PC-9 (cell line): Measurements from ENCODE around the gene GPD2. TPM values are rescaled to one million over a fixed set of nuclear protein-coding genes. Genes with fewer than 3 reads are reported as not detected.

Source experiments
- BruUV-seq: library from RNA; stranded (reverse); fragments of 400-500 nt; replicated peaks from 2 replicates; lab custom pipeline; 2021; lab: Mats Ljungman, UMichigan
- CTCF ChIA-PET: fragments of 300-600 bp; sonication (Branson Sonifier 250); formaldehyde crosslinking; loops from one replicate; lab custom pipeline; 2022; ENCODE audit warnings: antibody characterized with exemption; lab: Charles Lee
- POLR2A ChIA-PET: fragments of 300-600 bp; sonication (Branson Sonifier 250); formaldehyde crosslinking; loops from one replicate; lab custom pipeline; 2022; ENCODE audit warnings: antibody characterized with exemption; ENCODE audit not compliant: unreplicated experiment; lab: Charles Lee
- DNase-seq, 2 experiments: peaks; one replicate each; pipeline versions ENCODE4 v3.0.0 to v3.0.0-alpha.2; 2015 to 2022; ENCODE audit warnings: mixed read lengths in 1 of 2
- H2AFZ ChIP-seq: fragments of 200-600 bp; sonication (generic); 2 replicates; pipeline ENCODE4 v1.8.1; 2017; ENCODE audit warnings: antibody characterized with exemption
- H3F3A ChIP-seq: fragments of 200-600 bp; sonication (generic); 2 replicates; pipeline ENCODE4 v1.8.1; 2017; ENCODE audit warnings: antibody characterized with exemption, mild to moderate bottlenecking, low read depth; ENCODE audit not compliant: insufficient read depth
- H3K27ac ChIP-seq: fragments of 200-600 bp; sonication (generic); 2 replicates; pipeline ENCODE4 v1.6.1; 2016; ENCODE audit warnings: mixed run types
- H3K27me3 ChIP-seq: fragments of 200-600 bp; sonication (generic); 2 replicates; pipeline ENCODE4 v1.6.1; 2016; ENCODE audit warnings: low read depth, mixed run types; ENCODE audit not compliant: insufficient read depth
- H3K36me3 ChIP-seq: fragments of 200-600 bp; sonication (generic); 2 replicates; pipeline ENCODE4 v1.6.1; 2016; ENCODE audit warnings: low read depth, mixed run types
- H3K4me1 ChIP-seq: fragments of 200-600 bp; sonication (generic); replicated peaks from 2 replicates; pipeline ENCODE4 v1.6.1; 2016; ENCODE audit warnings: mixed run types; ENCODE audit not compliant: insufficient read depth
- H3K4me2 ChIP-seq: fragments of 200-600 bp; sonication (generic); 2 replicates; pipeline ENCODE4 v1.6.1; 2017; ENCODE audit warnings: mixed run types
- H3K4me3 ChIP-seq: fragments of 200-600 bp; sonication (generic); 2 replicates; pipeline ENCODE4 v1.6.1; 2016; ENCODE audit warnings: mixed run types
- H3K79me2 ChIP-seq: fragments of 200-600 bp; sonication (generic); 2 replicates; pipeline ENCODE4 v1.6.1; 2017; ENCODE audit warnings: low read depth, mixed run types
- H3K9me2 ChIP-seq: fragments of 200-600 bp; sonication (generic); 2 replicates; pipeline ENCODE4 v1.8.1; 2017; ENCODE audit warnings: mild to moderate bottlenecking; ENCODE audit not compliant: insufficient read depth
- H3K9me3 ChIP-seq: fragments of 200-600 bp; sonication (generic); 2 replicates; pipeline ENCODE4 v1.8.1; 2016; ENCODE audit warnings: low read depth; ENCODE audit not compliant: insufficient read depth
- H4K20me1 ChIP-seq: fragments of 200-600 bp; sonication (generic); 2 replicates; pipeline ENCODE4 v1.8.1; 2017; ENCODE audit not compliant: insufficient read depth
- CTCF ChIP-seq: fragments of 200-600 bp; sonication (generic); conservative IDR thresholded peaks from 2 replicates; pipeline ENCODE4 v1.6.1; 2017; ENCODE audit warnings: mixed run types, antibody characterized with exemption, mild to moderate bottlenecking, moderate library complexity
- EZH2 ChIP-seq: fragments of 200-600 bp; sonication (generic); IDR thresholded peaks from 2 replicates; pipeline ENCODE4 v1.8.0; 2017; ENCODE audit warnings: antibody characterized with exemption, low read depth
- intact Hi-C: fragments of 100-400 bp; cut with micrococcal nuclease; formaldehyde crosslinking; loops from one replicate; pipeline ENCODE4 v1.10.0; 2022; ENCODE audit not compliant: unreplicated experiment
- total RNA-seq: library from RNA; stranded (reverse); gene quantifications from 2 replicates; pipeline ENCODE4 v1.2.3, GENCODE V29; 2021

Gene GPD2
- total RNA-seq, 1 experiment from 2014 or later, result 47.1 TPM

GRCh38 chr2:156511803-156512202, 75.6 kb downstream of the GPD2 start:
- Histone ChIP-seq H3K4me1 (no peaks in the 10 kb centered on the region), H4K20me1 (no peaks in the 10 kb centered on the region), H3K9me2 (no peaks in the 10 kb centered on the region), H3F3A (no peaks in the 10 kb centered on the region), H2AFZ (no peak overlapping the region), H3K27me3 (no peaks in the 10 kb centered on the region), H3K36me3 (no peaks in the 10 kb centered on the region), H3K4me2 (no peak overlapping the region), H3K4me3 (no peak overlapping the region), H3K79me2 (no peaks in the 10 kb centered on the region), H3K9me3 (no peaks in the 10 kb centered on the region), H3K27ac (no peak overlapping the region)
- intact Hi-C loops, result no loop called here
- TF ChIP-seq CTCF (no peak), EZH2 (no peak)
- DNase-seq, result no peak
- ChIA-PET CTCF (no interaction called here), POLR2A (no interaction called here)
- BruUV-seq, result no TSS peak

GRCh38 chr2:156512451-156512850, 76.3 kb downstream of the GPD2 start:
- H3K27me3 ChIP-seq, result no peaks in the 10 kb centered on the region
- no peak overlapping the region for H3K27ac ChIP-seq
- CTCF ChIA-PET, result no interaction called here
- H3F3A ChIP-seq, result no peaks in the 10 kb centered on the region
- TF ChIP-seq EZH2, result no peak
- no peak for TF ChIP-seq CTCF
- DNase-seq, result no peak
- intact Hi-C loops, result no loop called here
- no peaks in the 10 kb centered on the region for H3K36me3 ChIP-seq
- H3K9me3 ChIP-seq, result no peaks in the 10 kb centered on the region
- POLR2A ChIA-PET, result no interaction called here
- H4K20me1 ChIP-seq, result no peaks in the 10 kb centered on the region
- no peaks in the 10 kb centered on the region for H3K79me2 ChIP-seq
- no peaks in the 10 kb centered on the region for H3K4me1 ChIP-seq
- BruUV-seq, result no TSS peak
- no peak overlapping the region for H3K4me3 ChIP-seq
- no peak overlapping the region for H2AFZ ChIP-seq
- no peaks in the 10 kb centered on the region for H3K9me2 ChIP-seq
- H3K4me2 ChIP-seq, result no peak overlapping the region

GRCh38 chr2:156513219-156513618, 77.0 kb downstream of the GPD2 start:
- no peak overlapping the region for H3K4me3 ChIP-seq
- H3K4me1 ChIP-seq, result no peaks in the 10 kb centered on the region
- no peak overlapping the region for H3K4me2 ChIP-seq
- no peaks in the 10 kb centered on the region for H3K36me3 ChIP-seq
- H3K79me2 ChIP-seq, result no peaks in the 10 kb centered on the region
- intact Hi-C loops, result no loop called here
- H4K20me1 ChIP-seq, result no peaks in the 10 kb centered on the region
- H2AFZ ChIP-seq, result no peak overlapping the region
- no TSS peak for BruUV-seq
- CTCF ChIA-PET, result no interaction called here
- no peak for TF ChIP-seq EZH2
- TF ChIP-seq CTCF, result no peak
- DNase-seq, result no peak
- no peaks in the 10 kb centered on the region for H3K9me3 ChIP-seq
- no peak overlapping the region for H3K27ac ChIP-seq
- H3K27me3 ChIP-seq, result no peaks in the 10 kb centered on the region
- H3F3A ChIP-seq, result no peaks in the 10 kb centered on the region
- POLR2A ChIA-PET, result no interaction called here
- no peaks in the 10 kb centered on the region for H3K9me2 ChIP-seq
